HG02885 (cell line): ENCODE results near the gene TBCA.
"Not testable (repeated sequence)": the region's sequence is repeated elsewhere in the genome, so short reads cannot be mapped to it uniquely, and the experiment has no call there.

Experiments used
- ATAC-seq: cut with Tn5 transposase; IDR thresholded peaks from one replicate; pipeline ENCODE4 v1.9.1; 2021; ENCODE audit warnings: mild to moderate bottlenecking; ENCODE audit not compliant: unreplicated experiment, poor library complexity

TBCA gene

GRCh38 chr5:77719666-77720363 is 56.3 kb downstream of the TBCA start:
- no peak for ATAC-seq

- peak; percentile 53 for ATAC-seq
These were observed 57.1 kb downstream of the TBCA start for GRCh38 chr5:77718934-77719610.

DNA sequence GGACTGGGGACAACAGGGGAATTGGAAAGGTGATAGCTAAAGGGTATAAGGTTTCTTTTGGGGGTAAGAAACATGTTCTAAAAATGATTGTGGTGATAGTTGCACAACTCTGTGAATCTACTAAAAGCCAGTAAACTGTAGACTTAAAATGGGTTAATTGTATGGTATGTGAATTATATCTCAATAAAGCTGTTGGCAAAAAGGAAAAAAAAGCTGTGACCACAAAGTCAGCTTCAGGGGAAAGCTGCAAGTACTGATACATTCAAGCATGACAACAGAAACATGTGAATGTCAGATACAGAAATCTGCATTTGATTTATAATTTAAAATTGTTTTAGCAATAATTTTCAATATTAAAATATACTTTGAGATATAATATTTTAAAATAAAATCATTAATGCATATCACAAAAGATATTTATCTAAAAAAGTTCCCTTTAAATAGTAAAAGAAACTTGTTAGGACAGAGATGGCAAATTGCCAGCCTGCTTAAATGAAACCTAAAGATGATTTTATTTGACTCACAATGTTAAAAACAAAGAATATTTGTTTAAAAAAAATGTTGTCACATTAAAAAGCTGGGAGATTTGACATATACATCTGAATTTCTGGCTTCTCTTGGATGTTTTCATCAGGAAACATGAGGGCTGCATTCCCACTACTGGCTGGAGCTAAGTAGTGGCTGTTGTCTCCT is 66.0 kb downstream of the TBCA start:
- no peak for ATAC-seq

- ATAC-seq, result no peak
These were observed 66.8 kb downstream of the TBCA start for GRCh38 chr5:77709340-77709739.

DNA sequence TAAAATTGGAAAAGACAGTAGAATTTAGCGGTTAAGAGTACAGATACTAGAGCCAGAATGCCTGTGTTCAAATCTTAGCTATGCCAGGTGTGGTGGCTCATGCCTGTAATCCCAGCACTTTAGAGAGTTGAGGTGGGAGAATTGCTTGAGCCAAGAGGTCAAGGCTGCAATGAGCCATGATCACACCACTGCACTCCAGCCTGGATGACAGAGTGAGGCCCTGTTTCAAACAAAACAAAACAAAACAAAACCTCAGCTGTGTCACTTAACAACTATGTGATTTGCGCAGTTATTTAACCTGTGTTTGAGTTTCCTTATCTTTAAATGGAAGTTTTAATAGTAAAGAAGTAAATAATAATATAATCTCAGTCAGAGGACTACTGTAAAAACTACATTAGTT is 68.3 kb downstream of the TBCA start:
- no peak for ATAC-seq

- not testable (repeated sequence) for ATAC-seq
These were observed 76.6 kb downstream of the TBCA start for GRCh38 chr5:77699569-77699968.

GRCh38 chr5:77698920-77699319 is 77.2 kb downstream of the TBCA start:
- no peak for ATAC-seq

- ATAC-seq, result no peak
These were observed 78.4 kb downstream of the TBCA start for GRCh38 chr5:77697692-77698091.

GRCh38 chr5:77696120-77696519 is 80.0 kb downstream of the TBCA start:
- no peak for ATAC-seq

DNA sequence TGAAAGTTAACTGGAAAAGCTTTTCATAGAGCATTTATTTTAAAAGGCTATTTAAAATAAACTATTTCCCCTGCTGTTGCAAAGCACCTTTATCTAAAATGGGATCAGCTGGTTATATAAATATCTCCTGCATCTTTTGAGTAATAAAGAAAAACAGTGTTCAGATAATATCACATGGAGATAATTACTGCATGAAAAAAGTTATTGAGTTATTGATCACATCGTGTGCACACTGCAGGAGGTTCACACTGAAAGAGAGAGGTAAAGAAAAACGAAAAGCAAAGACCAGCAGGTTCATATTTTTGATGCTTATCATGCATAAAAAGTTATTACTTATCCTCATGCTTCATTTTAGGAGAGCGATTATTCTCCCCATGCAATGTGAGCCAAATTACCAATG is 82.2 kb downstream of the TBCA start:
- no peak for ATAC-seq

GRCh38 chr5:77683171-77683732 is 92.9 kb downstream of the TBCA start:
- ATAC-seq, result no peak

DNA sequence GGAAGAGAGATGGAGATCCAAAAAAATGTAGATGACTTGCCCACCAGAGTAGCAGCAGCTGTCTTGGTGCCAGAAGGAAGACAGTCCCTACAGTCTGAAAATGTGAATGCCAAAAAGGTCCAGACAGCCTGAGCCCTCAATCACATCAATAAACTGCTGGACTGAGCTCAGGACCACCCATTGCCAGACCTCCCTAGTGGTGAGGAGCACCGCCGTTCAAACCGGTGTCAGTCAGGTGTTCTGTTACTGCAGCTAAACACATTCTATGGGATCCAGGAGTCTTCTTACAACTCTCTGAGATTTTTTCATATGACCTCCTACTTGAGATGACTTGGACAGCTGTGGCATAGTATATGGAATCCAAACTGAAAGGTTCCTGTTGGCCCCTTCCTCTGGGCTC is 105.6 kb downstream of the TBCA start:
- no peak for ATAC-seq

DNA sequence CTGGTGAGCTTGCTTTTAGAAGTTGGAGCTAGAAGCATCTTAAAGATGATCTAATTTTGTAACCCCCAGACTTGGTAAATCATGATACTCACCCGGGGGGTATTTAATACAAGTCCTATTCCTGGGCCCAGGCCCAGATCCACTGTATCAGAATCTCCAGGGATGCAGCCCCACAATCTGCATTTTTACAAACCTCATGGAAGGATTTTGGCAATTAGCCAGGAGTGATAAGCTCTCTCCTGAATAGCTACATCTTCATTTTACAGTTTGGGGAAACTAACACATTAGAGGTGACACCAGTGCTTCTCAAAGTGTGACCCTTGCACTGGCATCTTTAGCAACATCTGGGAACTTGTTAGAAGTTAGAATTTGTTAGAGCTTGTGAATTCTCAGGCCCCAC is 106.5 kb downstream of the TBCA start:
- ATAC-seq, result no peak

GRCh38 chr5:77663090-77663863 is 112.9 kb downstream of the TBCA start:
- no peak for ATAC-seq

DNA sequence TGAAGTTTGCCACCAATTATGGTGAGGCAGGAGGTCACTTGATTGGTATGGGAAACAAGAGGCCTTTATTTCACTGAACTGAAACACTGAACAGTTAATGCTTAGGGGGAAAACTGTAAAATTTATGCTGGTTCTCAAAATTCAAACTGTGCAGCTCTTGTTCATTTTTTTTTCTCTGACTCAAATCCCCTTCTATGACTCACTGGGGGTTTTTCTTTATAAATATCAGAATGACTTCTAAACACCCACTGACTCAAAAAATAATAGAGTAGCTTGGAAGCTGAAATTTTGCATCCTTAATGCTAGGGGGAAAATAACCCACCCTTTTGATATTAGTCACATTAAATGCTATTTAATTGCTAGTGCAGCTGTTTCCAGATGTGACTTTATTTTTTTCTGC is 113.5 kb downstream of the TBCA start:
- no peak for ATAC-seq

DNA sequence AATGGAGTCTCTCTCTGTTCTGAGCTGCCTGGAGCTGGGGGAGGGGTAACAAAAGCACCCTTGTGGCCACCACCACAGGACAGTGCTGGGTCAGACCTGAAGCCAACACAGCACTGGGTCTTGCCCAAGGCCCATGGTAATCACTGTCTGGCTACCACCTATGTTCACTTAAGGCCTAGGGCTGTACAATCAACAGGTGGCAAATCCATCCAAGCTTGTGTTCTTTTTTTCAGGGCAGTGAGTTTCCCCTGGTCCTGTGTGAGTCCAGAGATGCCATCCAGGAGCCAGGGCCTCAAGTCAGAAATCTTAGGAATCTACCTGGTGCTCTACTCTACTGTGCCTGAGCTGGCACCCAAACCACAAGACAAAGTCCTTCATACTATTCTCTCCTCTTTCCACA is 117.5 kb downstream of the TBCA start:
- ATAC-seq, result no peak

DNA sequence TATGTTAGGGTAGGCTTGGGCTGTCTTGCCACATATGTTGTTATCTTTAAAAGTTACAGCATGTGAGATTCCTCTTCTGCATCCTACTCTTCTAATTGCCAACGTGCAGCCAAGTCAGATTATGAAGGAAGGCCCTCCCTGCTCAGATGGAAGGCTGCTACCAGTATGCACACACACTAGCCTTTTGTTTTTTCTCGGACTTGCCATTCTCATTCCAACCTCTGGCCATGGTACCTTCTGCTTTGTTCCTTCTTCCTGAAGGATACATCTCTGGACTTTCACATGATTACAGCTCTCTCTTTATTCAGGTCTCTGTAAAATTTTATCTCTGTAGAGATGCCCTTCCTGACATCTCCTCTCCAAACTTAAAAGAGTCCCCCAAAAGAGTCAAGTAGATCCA is 124.8 kb downstream of the TBCA start:
- ATAC-seq, result no peak

GRCh38 chr5:77650686-77651085 is 125.5 kb downstream of the TBCA start:
- no peak for ATAC-seq

- no peak for ATAC-seq
These were observed 126.4 kb downstream of the TBCA start for GRCh38 chr5:77649776-77650175.

GRCh38 chr5:77645995-77646639 is 130.0 kb downstream of the TBCA start:
- ATAC-seq, result no peak
